ENCODE measurements around the gene PDGFA. TPM values are rescaled to one million over a fixed set of nuclear protein-coding genes. Genes with fewer than 3 reads are reported as not detected.

PDGFA gene
- total RNA-seq, 2 donors from 2014 or later: 34.9 to 50.5 TPM

DNA sequence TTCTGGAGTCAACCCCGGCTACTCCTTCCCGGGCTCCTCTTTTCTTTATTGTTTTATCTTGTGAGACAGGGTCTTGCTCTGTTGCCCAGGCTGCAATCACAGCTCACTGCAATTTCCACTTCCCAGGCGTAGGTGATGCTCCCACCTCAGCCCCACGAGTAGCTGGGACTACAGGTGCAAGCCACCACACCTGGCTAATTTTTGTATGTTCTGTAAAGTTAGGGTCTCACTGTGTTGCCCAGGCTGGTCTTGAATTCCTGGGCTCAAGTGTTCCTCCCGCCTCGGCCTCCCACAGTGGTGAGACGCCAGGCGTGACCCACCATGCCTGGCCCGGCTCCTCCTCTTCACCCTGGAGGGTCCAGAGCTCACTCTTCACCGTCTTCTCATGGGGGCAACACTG is 15.3 kb upstream of the PDGFA start:
- no peak overlapping the region for H3K27ac ChIP-seq
- DNase-seq: no peak
- no peaks in the 10 kb centered on the region for H3K9me3 ChIP-seq
- H3K4me3 ChIP-seq: no peak overlapping the region
- H3K4me1 ChIP-seq: peaks cover 8% of the 10 kb centered on the region
- TF ChIP-seq, protein P1, sequence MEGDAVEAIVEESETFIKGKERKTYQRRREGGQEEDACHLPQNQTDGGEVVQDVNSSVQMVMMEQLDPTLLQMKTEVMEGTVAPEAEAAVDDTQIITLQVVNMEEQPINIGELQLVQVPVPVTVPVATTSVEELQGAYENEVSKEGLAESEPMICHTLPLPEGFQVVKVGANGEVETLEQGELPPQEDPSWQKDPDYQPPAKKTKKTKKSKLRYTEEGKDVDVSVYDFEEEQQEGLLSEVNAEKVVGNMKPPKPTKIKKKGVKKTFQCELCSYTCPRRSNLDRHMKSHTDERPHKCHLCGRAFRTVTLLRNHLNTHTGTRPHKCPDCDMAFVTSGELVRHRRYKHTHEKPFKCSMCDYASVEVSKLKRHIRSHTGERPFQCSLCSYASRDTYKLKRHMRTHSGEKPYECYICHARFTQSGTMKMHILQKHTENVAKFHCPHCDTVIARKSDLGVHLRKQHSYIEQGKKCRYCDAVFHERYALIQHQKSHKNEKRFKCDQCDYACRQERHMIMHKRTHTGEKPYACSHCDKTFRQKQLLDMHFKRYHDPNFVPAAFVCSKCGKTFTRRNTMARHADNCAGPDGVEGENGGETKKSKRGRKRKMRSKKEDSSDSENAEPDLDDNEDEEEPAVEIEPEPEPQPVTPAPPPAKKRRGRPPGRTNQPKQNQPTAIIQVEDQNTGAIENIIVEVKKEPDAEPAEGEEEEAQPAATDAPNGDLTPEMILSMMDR (IDR thresholded peaks at IDR 0.05): no peak
- no peak overlapping the region for H3K9ac ChIP-seq (ENCODE audit: low read depth in 2 of 2, low read length in 2 of 2)
- intact Hi-C loops (cut with DNase I): no loop called here
- peaks cover 5% of the 10 kb centered on the region for H3K27me3 ChIP-seq
- no peaks in the 10 kb centered on the region for H3K36me3 ChIP-seq

- H3K4me1 ChIP-seq: peaks cover 8% of the 10 kb centered on the region
- intact Hi-C loops (cut with DNase I): no loop called here
- no peak overlapping the region for H3K9ac ChIP-seq (ENCODE audit: low read depth in 2 of 2, low read length in 2 of 2)
- H3K27me3 ChIP-seq: peaks cover 5% of the 10 kb centered on the region
- no peak overlapping the region for H3K4me3 ChIP-seq
- H3K36me3 ChIP-seq: no peaks in the 10 kb centered on the region
- H3K9me3 ChIP-seq: no peaks in the 10 kb centered on the region
- no peak for DNase-seq
- TF ChIP-seq, protein P1 (IDR thresholded peaks at IDR 0.05): no peak
- H3K27ac ChIP-seq: no peak overlapping the region
Measured at GRCh38 chr7:534075-534474, 14.4 kb upstream of the PDGFA start.

GRCh38 chr7:533266-533665 is 13.6 kb upstream of the PDGFA start:
- no peak overlapping the region for H3K9ac ChIP-seq (ENCODE audit: low read depth in 2 of 2, low read length in 2 of 2)
- intact Hi-C loops (cut with DNase I): no loop called here
- H3K36me3 ChIP-seq: no peaks in the 10 kb centered on the region
- H3K9me3 ChIP-seq: no peaks in the 10 kb centered on the region
- no peak overlapping the region for H3K4me3 ChIP-seq
- TF ChIP-seq, protein P1 (IDR thresholded peaks at IDR 0.05): no peak
- H3K4me1 ChIP-seq: peaks cover 4% of the 10 kb centered on the region
- H3K27ac ChIP-seq: no peak overlapping the region
- no peak for DNase-seq
- H3K27me3 ChIP-seq: peaks cover 5% of the 10 kb centered on the region

GRCh38 chr7:532379-533143 is 12.9 kb upstream of the PDGFA start:
- H3K27ac ChIP-seq: no peak overlapping the region
- no peaks in the 10 kb centered on the region for H3K4me1 ChIP-seq
- peaks cover 5% of the 10 kb centered on the region for H3K27me3 ChIP-seq
- DNase-seq: no peak
- TF ChIP-seq, protein P1 (IDR thresholded peaks at IDR 0.05): no peak
- H3K36me3 ChIP-seq: no peaks in the 10 kb centered on the region
- intact Hi-C loops (cut with DNase I): no loop called here
- H3K4me3 ChIP-seq: no peak overlapping the region
- H3K9me3 ChIP-seq: no peaks in the 10 kb centered on the region
- no peak overlapping the region for H3K9ac ChIP-seq (ENCODE audit: low read depth in 2 of 2, low read length in 2 of 2)

- Histone ChIP-seq H3K9ac (ENCODE audit: low read depth in 2 of 2, low read length in 2 of 2) (no peak overlapping the region), H3K27ac (no peak overlapping the region), H3K27me3 (peaks cover 5% of the 10 kb centered on the region), H3K9me3 (no peaks in the 10 kb centered on the region), H3K36me3 (no peaks in the 10 kb centered on the region), H3K4me1 (no peaks in the 10 kb centered on the region), H3K4me3 (no peak overlapping the region)
- no peak for DNase-seq
- TF ChIP-seq, protein P1 (IDR thresholded peaks at IDR 0.05): no peak
- intact Hi-C loops (cut with DNase I): no loop called here
Measured at GRCh38 chr7:531777-532176, 12.1 kb upstream of the PDGFA start.

Data from colonic mucosa (tissue), 4 donors.